ENCODE data around the gene CBLN1.

The CBLN1 gene

GRCh38 chr16:49271363-49271762, 10.3 kb downstream of the CBLN1 start:
- TF ChIP-seq CTCF (IDR thresholded peaks at IDR 0.05) = no peak
- Mint-ChIP-seq H3K9me3 (no peaks in the 10 kb centered on the region), H3K4me1 (peaks cover 26% of the 10 kb centered on the region), H3K27me3 (ENCODE audit: low read depth, poor library complexity) (peaks cover 83% of the 10 kb centered on the region), H3K27ac (no peak overlapping the region), H3K4me3 (no peak overlapping the region), H3K36me3 (ENCODE audit: low read depth) (no peaks in the 10 kb centered on the region)
- no peak for DNase-seq

- H3K9me3 Mint-ChIP-seq = no peaks in the 10 kb centered on the region
- peaks cover 11% of the 10 kb centered on the region for H3K4me1 Mint-ChIP-seq
- H3K4me3 Mint-ChIP-seq = no peak overlapping the region
- TF ChIP-seq CTCF (IDR thresholded peaks at IDR 0.05) = no peak
- no peak for DNase-seq
- H3K27me3 Mint-ChIP-seq (ENCODE audit: low read depth, poor library complexity) = peaks cover 66% of the 10 kb centered on the region
- no peak overlapping the region for H3K27ac Mint-ChIP-seq
- H3K36me3 Mint-ChIP-seq (ENCODE audit: low read depth) = no peaks in the 10 kb centered on the region
These were observed 12.4 kb downstream of the CBLN1 start for GRCh38 chr16:49269201-49269600.

GRCh38 chr16:49268667-49269066, 13.0 kb downstream of the CBLN1 start:
- Mint-ChIP-seq H3K4me1 (peaks cover 5% of the 10 kb centered on the region), H3K9me3 (no peaks in the 10 kb centered on the region), H3K27me3 (ENCODE audit: low read depth, poor library complexity) (peaks cover 61% of the 10 kb centered on the region), H3K4me3 (no peak overlapping the region), H3K27ac (no peak overlapping the region), H3K36me3 (ENCODE audit: low read depth) (no peaks in the 10 kb centered on the region)
- TF ChIP-seq CTCF (IDR thresholded peaks at IDR 0.05) = no peak
- no peak for DNase-seq

GRCh38 chr16:49262501-49262900, 19.1 kb downstream of the CBLN1 start:
- Mint-ChIP-seq H3K36me3 (ENCODE audit: low read depth) (no peaks in the 10 kb centered on the region), H3K27ac (no peak overlapping the region), H3K4me1 (peaks cover 7% of the 10 kb centered on the region), H3K9me3 (no peaks in the 10 kb centered on the region), H3K27me3 (ENCODE audit: low read depth, poor library complexity) (peaks cover 21% of the 10 kb centered on the region), H3K4me3 (no peak overlapping the region)
- no peak for TF ChIP-seq CTCF (IDR thresholded peaks at IDR 0.05)
- no peak for DNase-seq

GRCh38 chr16:49261930-49262329, 19.7 kb downstream of the CBLN1 start:
- Mint-ChIP-seq H3K4me3 (no peak overlapping the region), H3K36me3 (ENCODE audit: low read depth) (no peaks in the 10 kb centered on the region), H3K27me3 (ENCODE audit: low read depth, poor library complexity) (peaks cover 16% of the 10 kb centered on the region), H3K4me1 (peaks cover 7% of the 10 kb centered on the region), H3K27ac (no peak overlapping the region), H3K9me3 (no peaks in the 10 kb centered on the region)
- TF ChIP-seq CTCF (IDR thresholded peaks at IDR 0.05) = no peak
- no peak for DNase-seq

GRCh38 chr16:49260956-49261530, 20.6 kb downstream of the CBLN1 start:
- no peaks in the 10 kb centered on the region for H3K36me3 Mint-ChIP-seq (ENCODE audit: low read depth)
- peaks cover 5% of the 10 kb centered on the region for H3K9me3 Mint-ChIP-seq
- no peak for DNase-seq
- H3K27me3 Mint-ChIP-seq (ENCODE audit: low read depth, poor library complexity) = peaks cover 13% of the 10 kb centered on the region
- TF ChIP-seq CTCF (IDR thresholded peaks at IDR 0.05) = no peak
- peaks cover 7% of the 10 kb centered on the region for H3K4me1 Mint-ChIP-seq
- H3K27ac Mint-ChIP-seq = no peak overlapping the region
- no peak overlapping the region for H3K4me3 Mint-ChIP-seq
